Tibial nerve (tissue), 4 donors: Measurements from ENCODE around the gene GABBR2. TPM values are rescaled to one million over a fixed set of nuclear protein-coding genes. Genes with fewer than 3 reads are reported as not detected.
A peak's percentile ranks its signal among the peaks of the same experiment; 100 is the strongest.

Source experiments
- DNase-seq, 2 donors: peaks; one replicate each; pipeline ENCODE4 v3.0.0-alpha.2; 2019; ENCODE audit warnings: low spot score in 2 of 2
- H3K27ac ChIP-seq, 4 donors: fragments of 200-600 bp; sonication (generic) in 3 of 4; one replicate each; pipeline ENCODE4 v1.5.1; 2017 to 2019; ENCODE audit warnings: mild to moderate bottlenecking in 1 of 4
- H3K27me3 ChIP-seq, 2 donors: fragments of 200-600 bp; sonication (generic) in 1 of 2; one replicate each; pipeline versions ENCODE4 v1.5.1 to v1.6.0; 2017 to 2019
- H3K36me3 ChIP-seq, 3 donors: fragments of 200-600 bp; sonication (generic); one replicate each; pipeline ENCODE4 v1.5.1; 2018 to 2019
- H3K4me1 ChIP-seq, 4 donors: fragments of 200-600 bp; sonication (generic) in 3 of 4; one replicate each; pipeline ENCODE4 v1.5.1; 2017 to 2019
- H3K4me3 ChIP-seq, 4 donors: fragments of 200-600 bp; sonication (generic) in 3 of 4; one replicate each; pipeline ENCODE4 v1.5.1; 2017 to 2019; ENCODE audit warnings: mild to moderate bottlenecking in 1 of 4, moderate library complexity in 1 of 4
- H3K9me3 ChIP-seq, 4 donors: fragments of 200-600 bp; sonication (generic) in 3 of 4; one replicate each; pipeline ENCODE4 v1.5.1; 2017 to 2019
- CTCF ChIP-seq, 5 experiments: fragments of 200-600 bp in 3 of 5; fragments of 450-650 bp in 2 of 5; sonication (generic) in 3 of 5; IDR thresholded peaks; one replicate each; pipeline ENCODE4 v1.5.1; 2016 to 2019; ENCODE audit warnings: antibody characterized with exemption in 5 of 5, mild to moderate bottlenecking in 3 of 5, moderate library complexity in 2 of 5
- EP300 ChIP-seq, 2 donors: sonication (generic); formaldehyde crosslinking; IDR thresholded peaks; one replicate each; pipeline ENCODE4 v1.6.1; 2017; ENCODE audit warnings: antibody characterized with exemption in 2 of 2, mild to moderate bottlenecking in 1 of 2
- POLR2A ChIP-seq, 2 donors: fragments of 450-650 bp; IDR thresholded peaks; one replicate each; pipeline ENCODE4 v1.6.1; 2017; ENCODE audit warnings: antibody characterized with exemption in 2 of 2, mild to moderate bottlenecking in 2 of 2, moderate library complexity in 2 of 2
- WGBS, 2 donors: methylation state at CpG; one replicate each; pipeline ENCODE4 v1.1.5; 2018; 5-methylcytosine and 5-hydroxymethylcytosine counted together
- total RNA-seq, 4 donors: library from RNA; depleted of rRNA; stranded (reverse); fragments of >200 nt; gene quantifications; one replicate each; pipeline ENCODE4 v1.1.0, GENCODE V29; 2016

Gene GABBR2
- total RNA-seq, 4 donors from 2014 or later, result 0.20 to 0.22 TPM; not detected in 2

GRCh38 chr9:98255578-98256296 lies 453.0 kb downstream of the GABBR2 start, which contains the start of gene TBC1D2:
TBC1D2 (minus strand) TSS chr9:98255649; CDS start chr9:98255541, 108 bp downstream.
- WGBS, 2 donors, result 0 to 1% methylated on average over 25 to 58 of the region's 64 CpGs

DNA sequence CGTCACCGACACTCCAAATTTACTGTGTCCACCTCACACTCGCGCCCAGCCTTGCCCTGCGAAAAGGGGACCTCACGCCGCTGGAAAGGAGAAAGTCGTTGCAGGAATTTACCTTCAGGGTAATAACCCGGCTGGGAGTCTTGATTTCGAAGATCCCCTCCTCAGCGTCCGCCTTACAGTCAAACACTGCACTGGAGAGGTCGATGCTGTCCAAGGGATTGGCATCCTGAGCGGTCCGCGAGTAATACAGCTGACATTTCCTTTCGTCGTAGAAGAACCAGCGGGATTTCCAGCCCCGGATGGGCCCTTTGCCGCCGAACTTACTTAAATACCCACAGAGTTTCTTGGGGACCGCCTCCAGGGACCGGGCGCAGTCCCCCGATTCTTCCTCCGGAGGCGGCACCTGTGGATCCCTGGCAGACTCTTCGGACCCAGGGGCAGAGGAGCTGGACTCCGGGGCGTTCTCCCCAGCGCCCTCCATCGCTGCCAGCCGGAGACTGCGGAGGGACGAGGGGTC lies 453.6 kb downstream of the GABBR2 start:
- 0 to 2% methylated on average over 21 to 29 of the region's 36 CpGs for WGBS, 2 donors
- H3K27me3 ChIP-seq, result no peaks in the 10 kb centered on the region
- TF ChIP-seq POLR2A (IDR thresholded peaks at IDR 0.05) (no peak), EP300 (IDR thresholded peaks at IDR 0.05) (no peak), CTCF (IDR thresholded peaks at IDR 0.05) (no peak)
- no peaks in the 10 kb centered on the region for H3K9me3 ChIP-seq
- peak overlapping the region; percentile 64 to 93 (median 76) for H3K4me3 ChIP-seq
- H3K36me3 ChIP-seq, result peaks cover 0 to 19% (median 0%) of the 10 kb centered on the region in 3 donors
- H3K27ac ChIP-seq, result peak overlapping the region; percentile 89 to 96 (median 92)
- DNase-seq, result no peak
- H3K4me1 ChIP-seq, result peaks cover 0 to 50% (median 9%) of the 10 kb centered on the region in 4 donors

More at GRCh38 chr9:98255578-98256296, 453.0 kb downstream of the GABBR2 start, which contains the start of gene TBC1D2:
- H3K27ac ChIP-seq, result peak within 1 kb of the TSS; percentile 89 to 96 (median 92)
- H3K4me1 ChIP-seq, result peaks cover 0 to 45% (median 9%) of the 10 kb centered on the region in 4 donors
- DNase-seq, result peak; percentile 92
- H3K9me3 ChIP-seq, result no peaks in the 10 kb centered on the region
- peak; percentile 54 to 84 for TF ChIP-seq EP300 (IDR thresholded peaks at IDR 0.05)
- TF ChIP-seq POLR2A (IDR thresholded peaks at IDR 0.05), result peak; percentile 25 to 41
- peak in 3 of 5 experiments; percentile 23 to 49 (median 31) for TF ChIP-seq CTCF (IDR thresholded peaks at IDR 0.05)
- peaks cover 0 to 13% (median 0%) of the 10 kb centered on the region in 3 donors for H3K36me3 ChIP-seq
- H3K27me3 ChIP-seq, result no peaks in the 10 kb centered on the region
- peak within 1 kb of the TSS; percentile 64 to 93 (median 76) for H3K4me3 ChIP-seq

- DNase-seq, result no peak
- peaks cover 0 to 56% (median 9%) of the 10 kb centered on the region in 4 donors for H3K4me1 ChIP-seq
- TF ChIP-seq CTCF (IDR thresholded peaks at IDR 0.05), result no peak
- TF ChIP-seq POLR2A (IDR thresholded peaks at IDR 0.05), result no peak
- no peaks in the 10 kb centered on the region for H3K27me3 ChIP-seq
- peaks cover 0 to 25% (median 0%) of the 10 kb centered on the region in 3 donors for H3K36me3 ChIP-seq
- H3K27ac ChIP-seq, result peak overlapping the region in 3 of 4 donors; percentile 92 to 96 (median 93)
- 45 to 50% methylated on average over 5 of the region's 5 CpGs for WGBS, 2 donors
- H3K9me3 ChIP-seq, result no peaks in the 10 kb centered on the region
- peak overlapping the region; percentile 64 to 93 (median 76) for H3K4me3 ChIP-seq
Measured at GRCh38 chr9:98254228-98255060, 454.3 kb downstream of the GABBR2 start.

DNA sequence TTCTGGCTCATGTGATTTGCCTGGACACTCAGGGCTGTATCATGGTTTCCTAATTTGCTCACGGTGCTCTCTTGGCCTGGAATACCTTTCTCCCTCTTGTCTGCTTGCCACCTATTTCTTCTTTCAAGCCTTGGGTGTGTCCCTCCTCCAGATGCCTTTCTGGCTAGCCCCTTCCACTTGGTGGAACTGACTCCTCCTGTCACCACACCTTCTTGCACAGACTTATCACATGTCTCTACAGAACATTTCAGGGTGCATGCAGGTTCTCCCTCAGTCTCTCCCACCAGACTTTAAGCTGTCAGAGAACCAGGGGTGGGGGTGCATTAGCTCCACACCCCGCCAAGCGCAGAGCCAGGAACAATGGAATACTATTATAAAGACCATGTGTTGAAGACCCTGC lies 455.2 kb downstream of the GABBR2 start:
- WGBS, 2 donors, result 88% methylated on average over 3 of the region's 3 CpGs
- no peaks in the 10 kb centered on the region for H3K9me3 ChIP-seq
- H3K36me3 ChIP-seq, result peaks cover 0 to 31% (median 0%) of the 10 kb centered on the region in 3 donors
- DNase-seq, result no peak
- peak overlapping the region in 1 of 4 donors; percentile 34 for H3K27ac ChIP-seq
- H3K4me1 ChIP-seq, result peaks cover 0 to 62% (median 11%) of the 10 kb centered on the region in 4 donors
- TF ChIP-seq POLR2A (IDR thresholded peaks at IDR 0.05), result no peak
- H3K27me3 ChIP-seq, result no peaks in the 10 kb centered on the region
- H3K4me3 ChIP-seq, result peak overlapping the region in 1 of 4 donors; percentile 64

GRCh38 chr9:98251551-98251950 lies 457.2 kb downstream of the GABBR2 start:
- Histone ChIP-seq H3K27me3 (no peaks in the 10 kb centered on the region), H3K36me3 (peaks cover 0 to 37% (median 0%) of the 10 kb centered on the region in 3 donors), H3K4me1 (peaks cover 0 to 63% (median 11%) of the 10 kb centered on the region in 4 donors), H3K4me3 (no peak overlapping the region), H3K9me3 (no peaks in the 10 kb centered on the region), H3K27ac (peak overlapping the region in 2 of 4 donors; percentile 4 to 37)
- TF ChIP-seq POLR2A (IDR thresholded peaks at IDR 0.05) (no peak), EP300 (IDR thresholded peaks at IDR 0.05) (no peak), CTCF (IDR thresholded peaks at IDR 0.05) (no peak)
- DNase-seq, result no peak
- 90 to 91% methylated on average over 9 of the region's 9 CpGs for WGBS, 2 donors
